ENCODE data around the gene SCAND1.

Gene SCAND1

GRCh38 chr20:35934050-35934449 lies 20.3 kb downstream of the SCAND1 start:
- Histone ChIP-seq H3K36me3 (ENCODE audit: control insufficient read depth, low read length) (peaks cover 28% of the 10 kb centered on the region), H3K27ac (ENCODE audit: low read depth, low read length) (no peak overlapping the region)
- TF ChIP-seq CTCF (IDR thresholded peaks at IDR 0.05; ENCODE audit: low read depth, low read length, poor library complexity, severe bottlenecking) = no peak
- TF ChIP-seq EZH2phosphoT487 (IDR thresholded peaks at IDR 0.05; ENCODE audit: borderline replicate concordance, low read length) = no peak

GRCh38 chr20:35929301-35929700 lies 25.0 kb downstream of the SCAND1 start:
- H3K4me2 ChIP-seq (ENCODE audit: low read length) = no peak overlapping the region
- TF ChIP-seq EZH2phosphoT487 (IDR thresholded peaks at IDR 0.05; ENCODE audit: borderline replicate concordance, low read length) = no peak
- TF ChIP-seq CTCF (IDR thresholded peaks at IDR 0.05; ENCODE audit: low read depth, low read length, poor library complexity, severe bottlenecking) = no peak
- no peaks in the 10 kb centered on the region for H3F3A ChIP-seq (ENCODE audit: control insufficient read depth, insufficient read depth)
- no peaks in the 10 kb centered on the region for H3K9me3 ChIP-seq (ENCODE audit: control insufficient read depth, insufficient read depth, low read length)
- no peaks in the 10 kb centered on the region for H4K20me1 ChIP-seq (ENCODE audit: control insufficient read depth, insufficient read depth, low read depth, low read length)
- no peak overlapping the region for H3K27ac ChIP-seq (ENCODE audit: low read depth, low read length)
- no peaks in the 10 kb centered on the region for H3K27me3 ChIP-seq (ENCODE audit: control insufficient read depth, low read length)
- H3K4me1 ChIP-seq (ENCODE audit: control insufficient read depth, low read length) = no peaks in the 10 kb centered on the region
- H3K9me2 ChIP-seq (replicated peaks; ENCODE audit: control insufficient read depth, low read length) = no peaks in the 10 kb centered on the region
- peaks cover 27% of the 10 kb centered on the region for H3K36me3 ChIP-seq (ENCODE audit: control insufficient read depth, low read length)
- no peaks in the 10 kb centered on the region for H3K79me2 ChIP-seq (ENCODE audit: control insufficient read depth, low read length)
- H3K4me3 ChIP-seq (ENCODE audit: low read length) = no peak overlapping the region

More at GRCh38 chr20:35934050-35934449, 20.3 kb downstream of the SCAND1 start:
- no peaks in the 10 kb centered on the region for H3K4me1 ChIP-seq (ENCODE audit: control insufficient read depth, low read length)
- H3K4me2 ChIP-seq (ENCODE audit: low read length) = no peak overlapping the region
- H3K4me3 ChIP-seq (ENCODE audit: low read length) = no peak overlapping the region
- no peaks in the 10 kb centered on the region for H3K9me2 ChIP-seq (replicated peaks; ENCODE audit: control insufficient read depth, low read length)
- H3K27me3 ChIP-seq (ENCODE audit: control insufficient read depth, low read length) = no peaks in the 10 kb centered on the region
- H3F3A ChIP-seq (ENCODE audit: control insufficient read depth, insufficient read depth) = no peaks in the 10 kb centered on the region
- no peaks in the 10 kb centered on the region for H3K9me3 ChIP-seq (ENCODE audit: control insufficient read depth, insufficient read depth, low read length)
- no peaks in the 10 kb centered on the region for H3K79me2 ChIP-seq (ENCODE audit: control insufficient read depth, low read length)
- H4K20me1 ChIP-seq (ENCODE audit: control insufficient read depth, insufficient read depth, low read depth, low read length) = no peaks in the 10 kb centered on the region

- 0 out of 2 replicates have a peak, but pooled peaks cover 2% of the 10 kb centered on the region for H3F3A ChIP-seq (ENCODE audit: control insufficient read depth, insufficient read depth)
- TF ChIP-seq CTCF (IDR thresholded peaks at IDR 0.05; ENCODE audit: low read depth, low read length, poor library complexity, severe bottlenecking) (no peak), EZH2phosphoT487 (IDR thresholded peaks at IDR 0.05; ENCODE audit: borderline replicate concordance, low read length) (no peak)
- no peak overlapping the region for H3K4me3 ChIP-seq (ENCODE audit: low read length)
- H4K20me1 ChIP-seq (ENCODE audit: control insufficient read depth, insufficient read depth, low read depth, low read length) = 0 out of 2 replicates have a peak, but pooled peaks cover 3% of the 10 kb centered on the region
- H3K79me2 ChIP-seq (ENCODE audit: control insufficient read depth, low read length) = no peaks in the 10 kb centered on the region
- no peak overlapping the region for H3K27ac ChIP-seq (ENCODE audit: low read depth, low read length)
- H3K4me1 ChIP-seq (ENCODE audit: control insufficient read depth, low read length) = no peaks in the 10 kb centered on the region
- no peak overlapping the region for H3K4me2 ChIP-seq (ENCODE audit: low read length)
- H3K9me3 ChIP-seq (ENCODE audit: control insufficient read depth, insufficient read depth, low read length) = no peaks in the 10 kb centered on the region
- no peaks in the 10 kb centered on the region for H3K27me3 ChIP-seq (ENCODE audit: control insufficient read depth, low read length)
- H3K36me3 ChIP-seq (ENCODE audit: control insufficient read depth, low read length) = peaks cover 39% of the 10 kb centered on the region
- no peaks in the 10 kb centered on the region for H3K9me2 ChIP-seq (replicated peaks; ENCODE audit: control insufficient read depth, low read length)
Observed at GRCh38 chr20:35920523-35920922, 33.8 kb downstream of the SCAND1 start.
